Cortex of kidney (tissue), 1 donor: ENCODE results near the gene PFKP.
"Not testable (repeated sequence)": the region's sequence is repeated elsewhere in the genome, so short reads cannot be mapped to it uniquely, and the experiment has no call there.

Experiments used
- DNase-seq: peaks from one replicate; lab custom pipeline; 2025; lab: John Stamatoyannopoulos, UW

The PFKP gene

GRCh38 chr10:3159152-3159551 lies 91.8 kb downstream of the PFKP start:
- DNase-seq: no peak

GRCh38 chr10:3162533-3162932 lies 95.2 kb downstream of the PFKP start:
- DNase-seq: no peak

- no peak for DNase-seq
Observed at GRCh38 chr10:3163879-3164278, 96.5 kb downstream of the PFKP start.

- no peak for DNase-seq
Observed at GRCh38 chr10:3165196-3165595, 97.8 kb downstream of the PFKP start.

GRCh38 chr10:3166496-3167290 lies 99.3 kb downstream of the PFKP start:
- no peak for DNase-seq

GRCh38 chr10:3167611-3168330 lies 100.4 kb downstream of the PFKP start:
- no peak for DNase-seq

GRCh38 chr10:3169271-3169670 lies 101.9 kb downstream of the PFKP start:
- DNase-seq: no peak

- DNase-seq: no peak
Observed at GRCh38 chr10:3169673-3170072, 102.3 kb downstream of the PFKP start.

GRCh38 chr10:3171488-3171887 lies 104.1 kb downstream of the PFKP start:
- not testable (repeated sequence) for DNase-seq

GRCh38 chr10:3172081-3172445 lies 104.7 kb downstream of the PFKP start:
- DNase-seq: no peak

GRCh38 chr10:3172446-3173170 lies 105.3 kb downstream of the PFKP start, which contains the start of gene PITRM1:
TSS of gene PITRM1 (minus strand) at chr10:3172782. CDS start at chr10:3172772, 10 bp downstream.
- DNase-seq: peak; percentile 46

GRCh38 chr10:3173171-3173878 lies 106.0 kb downstream of the PFKP start:
- no peak for DNase-seq

GRCh38 chr10:3178042-3178441 lies 110.7 kb downstream of the PFKP start:
- DNase-seq: no peak

- DNase-seq: no peak
Observed at GRCh38 chr10:3179174-3179573, 111.8 kb downstream of the PFKP start.

GRCh38 chr10:3180355-3181025 lies 113.1 kb downstream of the PFKP start:
- no peak for DNase-seq

GRCh38 chr10:3185386-3185785 lies 118.0 kb downstream of the PFKP start:
- DNase-seq: no peak

GRCh38 chr10:3186368-3186767 lies 119.0 kb downstream of the PFKP start:
- no peak for DNase-seq
